Breast epithelium (tissue), 3 donors: ENCODE results near the gene TGFA.

Experiments
- POLR2A ChIP-seq: fragments of 450-650 bp; IDR thresholded peaks from one replicate; pipeline ENCODE4 v1.6.1; 2016; ENCODE audit warnings: antibody characterized with exemption, mild to moderate bottlenecking, moderate library complexity
- POLR2AphosphoS5 ChIP-seq, 3 donors: sonication (generic); formaldehyde crosslinking; IDR thresholded peaks; one replicate each; pipeline ENCODE4 v1.6.1; 2017; ENCODE audit warnings: antibody characterized with exemption in 3 of 3
- TF ChIP-seq, protein P1 (sequence below), 3 donors: fragments of 450-650 bp; IDR thresholded peaks; one replicate each; pipeline ENCODE4 v1.5.1; 2016 to 2017; ENCODE audit warnings: antibody characterized with exemption in 3 of 3, mild to moderate bottlenecking in 3 of 3, moderate library complexity in 3 of 3

DNA sequence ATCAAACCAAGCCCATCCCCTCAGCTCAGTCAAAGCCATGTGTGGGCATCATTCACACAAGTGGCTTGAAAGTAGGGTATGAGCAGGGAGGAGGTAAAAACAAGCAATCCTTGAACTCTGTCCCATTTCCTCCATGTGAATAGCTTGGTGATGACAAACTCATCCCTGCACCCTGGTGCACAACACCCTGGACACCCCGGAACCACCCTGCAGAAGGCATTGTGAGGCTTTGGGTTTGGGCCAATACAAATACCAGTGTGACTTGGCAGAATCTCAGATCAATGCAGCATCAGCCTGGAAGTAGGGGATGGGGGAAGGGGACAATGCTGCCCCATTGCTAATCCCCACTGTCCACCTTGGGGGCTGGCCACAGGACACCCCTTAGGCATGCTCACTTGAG, 28.6 kb downstream of the TGFA start:
- TF ChIP-seq, protein P1, sequence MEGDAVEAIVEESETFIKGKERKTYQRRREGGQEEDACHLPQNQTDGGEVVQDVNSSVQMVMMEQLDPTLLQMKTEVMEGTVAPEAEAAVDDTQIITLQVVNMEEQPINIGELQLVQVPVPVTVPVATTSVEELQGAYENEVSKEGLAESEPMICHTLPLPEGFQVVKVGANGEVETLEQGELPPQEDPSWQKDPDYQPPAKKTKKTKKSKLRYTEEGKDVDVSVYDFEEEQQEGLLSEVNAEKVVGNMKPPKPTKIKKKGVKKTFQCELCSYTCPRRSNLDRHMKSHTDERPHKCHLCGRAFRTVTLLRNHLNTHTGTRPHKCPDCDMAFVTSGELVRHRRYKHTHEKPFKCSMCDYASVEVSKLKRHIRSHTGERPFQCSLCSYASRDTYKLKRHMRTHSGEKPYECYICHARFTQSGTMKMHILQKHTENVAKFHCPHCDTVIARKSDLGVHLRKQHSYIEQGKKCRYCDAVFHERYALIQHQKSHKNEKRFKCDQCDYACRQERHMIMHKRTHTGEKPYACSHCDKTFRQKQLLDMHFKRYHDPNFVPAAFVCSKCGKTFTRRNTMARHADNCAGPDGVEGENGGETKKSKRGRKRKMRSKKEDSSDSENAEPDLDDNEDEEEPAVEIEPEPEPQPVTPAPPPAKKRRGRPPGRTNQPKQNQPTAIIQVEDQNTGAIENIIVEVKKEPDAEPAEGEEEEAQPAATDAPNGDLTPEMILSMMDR (IDR thresholded peaks at IDR 0.05), result no peak
- TF ChIP-seq POLR2AphosphoS5 (IDR thresholded peaks at IDR 0.05) (no peak), POLR2A (no peak)
